Parietal lobe (tissue), 1 donor: Measurements from ENCODE around the gene NMUR2. TPM values are rescaled to one million over a fixed set of nuclear protein-coding genes. Genes with fewer than 3 reads are reported as not detected.

Source experiments
- total RNA-seq: library from RNA; depleted of rRNA; stranded (reverse); fragments of >200 nt; gene quantifications from one replicate; pipeline ENCODE4 v1.2.3, GENCODE V29; 2014

The NMUR2 gene
- not detected for total RNA-seq

GRCh38 chr5:152405145-152405544 is at the start of gene NMUR2:
NMUR2 (minus strand) TSS chr5:152405279; CDS start chr5:152405113, 166 bp downstream.

